GM19463 (cell line): ENCODE measurements around the gene DOK1.

ENCODE experiments used
- ATAC-seq: cut with Tn5 transposase; IDR thresholded peaks from one replicate; pipeline ENCODE4 v1.9.1; 2021; ENCODE audit warnings: mild to moderate bottlenecking, moderate library complexity; ENCODE audit not compliant: unreplicated experiment

DOK1 gene

DNA sequence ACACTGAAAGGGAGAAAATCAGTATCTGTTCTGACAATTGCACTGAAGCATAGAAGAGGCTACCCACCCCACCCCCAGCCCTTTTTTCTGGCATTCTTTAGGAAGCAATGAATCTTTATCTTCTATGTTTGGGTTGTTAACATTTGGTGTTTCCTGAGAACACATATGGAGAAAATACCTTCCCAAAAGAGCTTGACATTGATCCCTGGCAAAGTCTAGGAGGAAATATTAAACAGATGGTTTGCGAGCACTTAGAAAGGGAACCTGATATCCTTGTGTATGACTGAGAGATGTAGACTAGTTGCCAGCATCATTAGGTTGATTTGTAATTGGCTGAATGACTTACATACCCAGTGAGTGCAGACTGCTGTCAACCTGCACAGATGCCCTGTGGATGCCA lies 42.9 kb downstream of the DOK1 start:
- ATAC-seq: no peak

DNA sequence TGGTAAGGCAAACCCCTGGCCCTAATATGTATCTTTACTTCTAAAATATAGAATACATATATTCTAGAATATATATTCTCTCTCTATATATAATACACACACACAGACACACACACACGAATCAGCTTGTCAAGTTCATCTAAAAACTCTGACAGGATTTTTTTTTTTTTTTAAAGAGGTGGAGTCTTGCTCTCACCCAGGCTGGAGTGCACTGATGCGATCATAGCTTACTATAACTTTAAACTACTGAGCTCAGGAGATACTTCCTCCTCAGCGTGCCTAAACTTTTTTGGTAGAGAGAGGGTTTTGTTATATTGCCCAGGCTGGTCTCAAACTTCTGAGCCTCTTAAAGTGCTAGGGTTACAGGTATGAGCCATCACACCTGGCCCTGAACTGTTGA lies 45.2 kb downstream of the DOK1 start:
- no peak for ATAC-seq

DNA sequence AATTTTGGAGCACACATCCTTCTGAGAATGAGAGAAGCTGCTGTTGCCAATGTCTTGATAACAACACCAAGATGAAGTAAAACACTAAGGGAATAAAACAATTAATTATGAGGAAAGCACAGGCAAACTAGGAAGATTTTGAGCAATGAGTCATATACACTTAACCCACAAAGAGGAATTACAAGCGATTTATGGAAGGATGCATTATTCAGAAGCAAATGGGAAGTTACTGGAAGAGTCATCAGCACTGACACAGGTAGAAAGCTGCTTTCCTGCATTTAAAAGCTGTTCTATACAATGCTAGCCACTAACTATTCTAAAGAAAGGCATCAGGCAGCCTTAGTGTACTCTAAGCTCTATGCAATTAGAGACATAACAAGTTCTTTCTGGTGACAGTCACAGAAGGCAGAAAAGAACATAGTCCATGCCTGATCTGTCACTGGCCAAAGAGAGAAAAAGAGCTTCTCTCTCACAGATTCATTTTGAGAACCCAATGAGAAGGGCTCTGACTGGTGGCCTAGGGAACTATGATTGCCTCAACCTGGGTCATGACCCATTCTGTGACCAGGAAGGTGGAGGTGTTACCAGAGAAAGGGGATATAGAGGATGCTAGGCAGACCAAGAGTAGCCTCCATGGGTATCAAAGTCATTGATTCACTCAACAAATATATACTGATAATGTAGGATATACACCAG lies 48.2 kb downstream of the DOK1 start:
- ATAC-seq: no peak

DNA sequence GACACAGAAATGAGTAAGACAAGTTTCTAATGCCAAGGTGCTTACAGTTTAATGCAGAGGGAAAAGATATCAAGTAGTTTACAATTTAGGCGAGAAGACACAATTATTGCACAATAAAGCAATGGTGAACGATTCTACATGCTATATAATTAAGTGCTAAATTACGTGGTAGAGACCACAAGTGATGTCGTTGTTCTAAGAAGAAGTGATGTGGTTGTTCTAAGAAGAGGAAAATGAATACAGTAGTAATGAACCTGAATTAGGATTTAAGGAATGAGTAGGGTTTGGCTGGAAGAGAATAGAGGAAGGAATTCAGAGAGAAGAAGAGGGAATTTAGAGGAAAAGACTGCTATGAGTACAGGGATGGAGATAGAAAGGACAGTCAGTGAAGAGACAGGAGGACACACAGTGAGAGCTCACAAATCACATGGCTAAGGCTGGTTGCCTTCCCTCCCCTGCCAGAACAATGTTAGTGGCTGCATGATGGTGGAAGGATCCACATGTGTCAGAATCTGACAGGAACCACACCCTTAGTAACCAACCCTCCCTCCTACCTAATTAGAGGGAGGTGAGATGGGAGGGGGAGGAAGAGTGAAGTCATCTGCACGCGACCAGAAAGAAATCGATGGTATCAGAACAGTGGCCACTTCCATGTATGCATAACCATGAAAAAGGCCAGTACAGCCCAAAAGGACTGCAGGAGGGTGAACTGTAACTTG lies 48.9 kb downstream of the DOK1 start:
- ATAC-seq: no peak

DNA sequence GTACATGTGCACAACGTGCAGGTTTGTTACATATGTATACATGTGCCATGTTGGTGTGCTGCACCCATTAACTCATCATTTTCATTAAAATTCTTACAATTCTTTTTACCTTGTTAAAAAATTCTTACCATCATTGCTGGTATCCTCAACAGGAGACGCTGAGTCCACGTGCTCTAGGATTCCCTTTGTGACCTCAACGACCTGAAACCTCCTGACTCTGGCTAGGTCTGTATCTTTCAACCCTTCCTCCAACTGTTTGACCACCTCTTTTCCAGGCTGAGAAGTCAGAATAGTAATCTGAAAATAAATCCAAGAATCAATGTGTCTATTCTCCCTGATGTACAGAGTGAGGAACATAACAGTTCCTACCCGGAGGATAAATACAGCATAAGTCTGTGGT lies 52.4 kb downstream of the DOK1 start:
- no peak for ATAC-seq
